IMR-90 (cell line): ENCODE data around the gene IL11. TPM values are rescaled to one million over a fixed set of nuclear protein-coding genes. Genes with fewer than 3 reads are reported as not detected.
A peak's percentile ranks its signal among the peaks of the same experiment; 100 is the strongest.

Experiments used
- ATAC-seq: fragments of 200-7000 bp; cut with Tn5 transposase; 2 replicates; pipeline ENCODE4 v1.9.1; 2020; ENCODE audit warnings: low read depth, mild to moderate bottlenecking, moderate library complexity
- BruUV-seq: library from RNA; stranded (reverse); fragments of 400-500 nt; replicated peaks from 2 replicates; lab custom pipeline; 2021; lab: Mats Ljungman, UMichigan
- CTCF ChIA-PET: fragments of 300-600 bp; formaldehyde crosslinking; extraction: SDS; loops from one replicate; lab custom pipeline; 2021; ENCODE audit warnings: antibody characterized with exemption; lab: Yijun Ruan, JAX
- POLR2A ChIA-PET: fragments of 300-600 bp; sonication (Branson Sonifier 250); formaldehyde crosslinking; loops from one replicate; lab custom pipeline; 2022; ENCODE audit warnings: antibody characterized with exemption; ENCODE audit not compliant: unreplicated experiment; lab: Charles Lee
- DNase-seq: peaks from one replicate; pipeline ENCODE4 v3.0.0; 2013
- H2AFZ ChIP-seq: replicated peaks from 2 replicates; pipeline ENCODE3; 2013; ENCODE audit warnings: low read length, mild to moderate bottlenecking; ENCODE audit not compliant: poor library complexity
- H2AK5ac ChIP-seq: 2 replicates; pipeline ENCODE4 v1.6.1; 2013; ENCODE audit warnings: low read depth, low read length, inconsistent platforms
- H2AK9ac ChIP-seq: replicated peaks from 2 replicates; pipeline ENCODE3; 2013; ENCODE audit warnings: mild to moderate bottlenecking, low read depth, low read length, moderate library complexity; ENCODE audit not compliant: poor library complexity
- H2BK120ac ChIP-seq: 2 replicates; pipeline ENCODE4 v1.6.1; 2013; ENCODE audit warnings: low read depth, low read length, inconsistent platforms
- H2BK15ac ChIP-seq: 3 replicates; pipeline ENCODE4 v1.6.1; 2013; ENCODE audit warnings: low read depth, low read length, inconsistent platforms
- H2BK20ac ChIP-seq: 2 replicates; pipeline ENCODE4 v1.6.1; 2013; ENCODE audit warnings: low read depth, mild to moderate bottlenecking, inconsistent platforms, low read length, moderate library complexity
- H2BK5ac ChIP-seq: 2 replicates; pipeline ENCODE4 v1.6.1; 2013; ENCODE audit warnings: mild to moderate bottlenecking, low read depth, low read length, inconsistent platforms; ENCODE audit not compliant: poor library complexity, severe bottlenecking
- H3K14ac ChIP-seq: replicated peaks from 2 replicates; pipeline ENCODE4 v1.6.1; 2013; ENCODE audit warnings: low read depth, low read length, inconsistent platforms
- H3K18ac ChIP-seq: 2 replicates; pipeline ENCODE4 v1.6.1; 2013; ENCODE audit warnings: low read depth, low read length, control low read depth
- H3K23ac ChIP-seq: 2 replicates; pipeline ENCODE4 v1.6.1; 2013; ENCODE audit warnings: low read depth, low read length, inconsistent platforms
- H3K27ac ChIP-seq: 2 replicates; pipeline ENCODE4 v1.5.1; 2013; ENCODE audit warnings: mild to moderate bottlenecking, control low read depth, low read length; ENCODE audit not compliant: insufficient read depth
- H3K27me3 ChIP-seq: 2 replicates; pipeline ENCODE4 v1.6.1; 2013; ENCODE audit warnings: low read length; ENCODE audit not compliant: control insufficient read depth, insufficient read depth
- H3K36me3 ChIP-seq: 2 replicates; pipeline ENCODE4 v1.6.1; 2013; ENCODE audit warnings: low read length, mixed read lengths; ENCODE audit not compliant: control insufficient read depth, insufficient read depth
- H3K4ac ChIP-seq: 2 replicates; pipeline ENCODE4 v1.6.1; 2013; ENCODE audit warnings: low read depth, low read length, inconsistent platforms
- H3K4me1 ChIP-seq: 2 replicates; pipeline ENCODE4 v1.6.1; 2013; ENCODE audit warnings: low read length, mixed read lengths; ENCODE audit not compliant: control insufficient read depth, insufficient read depth
- H3K4me2 ChIP-seq: 2 replicates; pipeline ENCODE4 v1.6.1; 2013; ENCODE audit warnings: low read depth, mild to moderate bottlenecking, control low read depth, low read length, moderate library complexity
- H3K4me3 ChIP-seq: 2 replicates; pipeline ENCODE4 v1.5.1; 2013; ENCODE audit warnings: low read depth, mild to moderate bottlenecking, control low read depth, low read length, moderate library complexity; ENCODE audit not compliant: insufficient read depth
- H3K56ac ChIP-seq: 2 replicates; pipeline ENCODE4 v1.6.1; 2013; ENCODE audit warnings: low read length, inconsistent platforms; ENCODE audit not compliant: insufficient read depth; ENCODE audit errors: extremely low read depth
- H3K79me1 ChIP-seq, 2 experiments: 2 replicates each; pipeline ENCODE4 v1.6.1; 2013; ENCODE audit warnings: low read length in 2 of 2, inconsistent platforms in 1 of 2, low read depth in 1 of 2
- H3K9ac ChIP-seq: 2 replicates; pipeline ENCODE4 v1.6.1; 2013; ENCODE audit warnings: low read depth, low read length, control low read depth
- H3K9me1 ChIP-seq: 2 replicates; pipeline ENCODE4 v1.6.1; 2013; ENCODE audit warnings: low read length, inconsistent platforms; ENCODE audit not compliant: insufficient read depth
- H3K9me3 ChIP-seq: 2 replicates; pipeline ENCODE4 v1.6.1; 2013; ENCODE audit warnings: low read length; ENCODE audit not compliant: control insufficient read depth, insufficient read depth
- H4K20me1 ChIP-seq: 2 replicates; pipeline ENCODE4 v1.6.1; 2013; ENCODE audit warnings: low read length, inconsistent platforms; ENCODE audit not compliant: insufficient read depth
- H4K5ac ChIP-seq: 2 replicates; pipeline ENCODE4 v1.6.1; 2013; ENCODE audit warnings: mild to moderate bottlenecking, low read depth, low read length, control low read depth
- H4K8ac ChIP-seq, 2 experiments: 2 replicates each; pipeline ENCODE4 v1.6.1; 2013; ENCODE audit warnings: low read depth in 2 of 2, low read length in 2 of 2, control low read depth in 1 of 2, inconsistent platforms in 1 of 2
- H4K91ac ChIP-seq: 2 replicates; pipeline ENCODE4 v1.6.1; 2013; ENCODE audit warnings: low read depth, low read length, inconsistent platforms; ENCODE audit not compliant: insufficient read depth
- ELK1 ChIP-seq: fragments of 150-350 bp; IDR thresholded peaks from 2 replicates; pipeline ENCODE4 v1.6.1; 2016; ENCODE audit warnings: low read depth, mild to moderate bottlenecking, low read length, moderate library complexity, borderline replicate concordance
- WGBS, 2 experiments: methylation state at CpG; one replicate each; pipeline versions ENCODE4 v1.1.5 to v1.1.7; 2013; ENCODE audit warnings: missing lambda C conversion rate in 2 of 2; ENCODE audit not compliant: insufficient read length in 1 of 2; ENCODE audit errors: extremely low coverage in 2 of 2; 5-methylcytosine and 5-hydroxymethylcytosine counted together
- dilution Hi-C: fragments of 300-500 bp; cut with HindIII; formaldehyde crosslinking; loops from one replicate; pipeline ENCODE4 v1.14.3; 2018; ENCODE audit warnings: low sequenced_read_pairs; ENCODE audit not compliant: unreplicated experiment
- in situ Hi-C: fragments of 300-500 bp; cut with MboI; formaldehyde crosslinking; loops from 3 replicates; pipeline ENCODE4 v1.14.3; 2019; ENCODE audit warnings: low sequenced_read_pairs, inconsistent platforms, mixed read lengths
- intact Hi-C: fragments of 100-400 bp; cut with micrococcal nuclease; formaldehyde crosslinking; loops from 2 replicates; pipeline ENCODE4 v1.10.0; 2022
- polyA plus RNA-seq, 3 experiments: library from polyadenylated mRNA; depleted of rRNA; stranded (reverse); fragments of >200 nt; gene quantifications; 2 replicates each; pipeline ENCODE4 v1.2.3, GENCODE V29; 2012; ENCODE audit warnings: low replicate concordance in 1 of 3
- total RNA-seq: library from RNA; depleted of rRNA; stranded (reverse); fragments of >200 nt; gene quantifications from 2 replicates; pipeline ENCODE4 v1.2.3, GENCODE V29; 2012

IL11 gene
- total and polyA plus RNA-seq, 2 of the 4 experiments (the other 2 are of a cell fraction), result 14.3 to 33.6 TPM

GRCh38 chr19:55377356-55378131 is 7.3 kb upstream of the IL11 start:
- no peak overlapping the region for H4K5ac ChIP-seq
- 47% methylated on average over 27 of the region's 43 CpGs; no CpG with 5 or more reads in 1 of the 2 experiments for WGBS, 2 experiments

More at GRCh38 chr19:55377356-55378131, 7.3 kb upstream of the IL11 start:
- no peak overlapping the region for H2BK15ac ChIP-seq
- peak overlapping the region; percentile 79; the same call in 1 of the 2 replicates for H2AK5ac ChIP-seq
- ChIA-PET CTCF (interaction anchor here (1.3 kb wide), 1 partner anchor 76 kb away, joined by 3 read pairs; no protein-coding TSS in a partner anchor), POLR2A (no interaction called here)
- DNase-seq, result no peak
- H3K56ac ChIP-seq, result no peak overlapping the region
- no peak overlapping the region for H2BK20ac ChIP-seq
- H3K27ac ChIP-seq, result no peak overlapping the region; the same call in 1 of the 2 replicates
- H3K23ac ChIP-seq, result no peak overlapping the region
- H3K9ac ChIP-seq, result no peak overlapping the region
- H3K9me3 ChIP-seq, result no peaks in the 10 kb centered on the region
- dilution Hi-C loops (no loop called here), in situ Hi-C loops (no loop called here), intact Hi-C loops (no loop called here)
- H3K14ac ChIP-seq, result no peak overlapping the region
- H3K9me1 ChIP-seq, result peaks cover 5% of the 10 kb centered on the region; the same call in 1 of the 2 replicates
- no peak for TF ChIP-seq ELK1
- H3K27me3 ChIP-seq, result no peaks in the 10 kb centered on the region
- H3K79me1 ChIP-seq, result peaks cover 1 to 10% of the 10 kb centered on the region in 2 experiments; a peak in 3 of 4 replicates
- no TSS peak for BruUV-seq
- H3K36me3 ChIP-seq, result no peaks in the 10 kb centered on the region
- H2AFZ ChIP-seq, result peak overlapping the region; percentile 58
- H3K4me1 ChIP-seq, result peaks cover 22% of the 10 kb centered on the region
- no peak for ATAC-seq
- no peak overlapping the region for H3K18ac ChIP-seq
- H4K20me1 ChIP-seq, result no peaks in the 10 kb centered on the region
- H2BK5ac ChIP-seq, result no peak overlapping the region
- no peak overlapping the region for H2AK9ac ChIP-seq
- H3K4me3 ChIP-seq, result no peak overlapping the region
- H4K91ac ChIP-seq, result no peak overlapping the region; the same call in 1 of the 2 replicates
- no peak overlapping the region for H4K8ac ChIP-seq
- H2BK120ac ChIP-seq, result no peak overlapping the region
- H3K4me2 ChIP-seq, result no peak overlapping the region
- H3K4ac ChIP-seq, result no peak overlapping the region
